ENCODE measurements around the gene PSMA5.
A peak's percentile ranks its signal among the peaks of the same experiment; 100 is the strongest.

The PSMA5 gene

GRCh38 chr1:109441069-109441468 is 14.8 kb upstream of the PSMA5 start:
- DNase-seq: no peak
- Histone ChIP-seq H3K27me3 (replicated peaks) (no peaks in the 10 kb centered on the region), H3K27ac (no peak overlapping the region), H3K36me3 (replicated peaks) (no peaks in the 10 kb centered on the region), H3K4me3 (ENCODE audit: low read depth, low read length) (no peak overlapping the region)
- in situ Hi-C loops (cut with HindIII; ENCODE audit: low pct_ligation_motif_present, low sequenced_read_pairs): no loop called here
- no peak for TF ChIP-seq CTCF (IDR thresholded peaks at IDR 0.05; ENCODE audit: low read depth, low read length, missing control alignments)

GRCh38 chr1:109438798-109439297 is 12.6 kb upstream of the PSMA5 start:
- TF ChIP-seq CTCF (IDR thresholded peaks at IDR 0.05; ENCODE audit: low read depth, low read length, missing control alignments): no peak
- H3K36me3 ChIP-seq (replicated peaks): no peaks in the 10 kb centered on the region
- in situ Hi-C loops (cut with HindIII; ENCODE audit: low pct_ligation_motif_present, low sequenced_read_pairs): no loop called here
- H3K27ac ChIP-seq: peak overlapping the region; percentile 67
- no peaks in the 10 kb centered on the region for H3K27me3 ChIP-seq (replicated peaks)
- H3K4me3 ChIP-seq (ENCODE audit: low read depth, low read length): no peak overlapping the region
- peak; percentile 96 for DNase-seq

- DNase-seq: no peak
- no peak overlapping the region for H3K4me3 ChIP-seq (ENCODE audit: low read depth, low read length)
- in situ Hi-C loops (cut with HindIII; ENCODE audit: low pct_ligation_motif_present, low sequenced_read_pairs): no loop called here
- H3K27ac ChIP-seq: no peak overlapping the region
- TF ChIP-seq CTCF (IDR thresholded peaks at IDR 0.05; ENCODE audit: low read depth, low read length, missing control alignments): no peak
- H3K27me3 ChIP-seq (replicated peaks): no peaks in the 10 kb centered on the region
- no peaks in the 10 kb centered on the region for H3K36me3 ChIP-seq (replicated peaks)
These were observed 8.2 kb upstream of the PSMA5 start for GRCh38 chr1:109434484-109434883.

GRCh38 chr1:109433322-109433721 is 7.1 kb upstream of the PSMA5 start:
- Histone ChIP-seq H3K27ac (no peak overlapping the region), H3K36me3 (replicated peaks) (no peaks in the 10 kb centered on the region), H3K27me3 (replicated peaks) (no peaks in the 10 kb centered on the region), H3K4me3 (ENCODE audit: low read depth, low read length) (no peak overlapping the region)
- in situ Hi-C loops (cut with HindIII; ENCODE audit: low pct_ligation_motif_present, low sequenced_read_pairs): no loop called here
- DNase-seq: no peak
- TF ChIP-seq CTCF (IDR thresholded peaks at IDR 0.05; ENCODE audit: low read depth, low read length, missing control alignments): no peak

- no peak for DNase-seq
- in situ Hi-C loops (cut with HindIII; ENCODE audit: low pct_ligation_motif_present, low sequenced_read_pairs): no loop called here
- Histone ChIP-seq H3K36me3 (replicated peaks) (no peaks in the 10 kb centered on the region), H3K27ac (no peak overlapping the region), H3K4me3 (ENCODE audit: low read depth, low read length) (no peak overlapping the region), H3K27me3 (replicated peaks) (no peaks in the 10 kb centered on the region)
- TF ChIP-seq CTCF (IDR thresholded peaks at IDR 0.05; ENCODE audit: low read depth, low read length, missing control alignments): no peak
These were observed 6.1 kb upstream of the PSMA5 start for GRCh38 chr1:109432336-109432735.

- DNase-seq: no peak
- in situ Hi-C loops (cut with HindIII; ENCODE audit: low pct_ligation_motif_present, low sequenced_read_pairs): no loop called here
These were observed 871 bp upstream of the PSMA5 start for GRCh38 chr1:109427171-109427467.

More at GRCh38 chr1:109427171-109427467, 871 bp upstream of the PSMA5 start:
- Histone ChIP-seq H3K27me3 (replicated peaks) (no peaks in the 10 kb centered on the region), H3K27ac (peak overlapping the region; percentile 78), H3K36me3 (replicated peaks) (peaks cover 4% of the 10 kb centered on the region), H3K4me3 (ENCODE audit: low read depth, low read length) (peak overlapping the region; percentile 94)
- TF ChIP-seq CTCF (IDR thresholded peaks at IDR 0.05; ENCODE audit: low read depth, low read length, missing control alignments): no peak

Measured in brain microvascular endothelial cell (primary cell).